Calu3 (cell line): Measurements from ENCODE around the gene ARPIN. TPM values are rescaled to one million over a fixed set of nuclear protein-coding genes. Genes with fewer than 3 reads are reported as not detected.
A peak's percentile ranks its signal among the peaks of the same experiment; 100 is the strongest.

Experiments
- BruUV-seq: library from RNA; stranded (reverse); fragments of 400-500 nt; replicated peaks from 2 replicates; lab custom pipeline; 2021; lab: Mats Ljungman, UMichigan
- CTCF ChIA-PET: fragments of 300-600 bp; sonication (Branson Sonifier 250); formaldehyde crosslinking; loops from one replicate; lab custom pipeline; 2022; ENCODE audit warnings: antibody characterized with exemption; lab: Charles Lee
- DNase-seq: peaks from one replicate; pipeline ENCODE4 v3.0.0; 2022
- H3K27ac Mint-ChIP-seq: one replicate; pipeline ENCODE4 v1.8.0; 2022; ENCODE audit warnings: mixed read lengths; ENCODE audit not compliant: unreplicated experiment
- H3K27me3 Mint-ChIP-seq: one replicate; pipeline ENCODE4 v1.8.0; 2022; ENCODE audit warnings: mixed read lengths; ENCODE audit not compliant: unreplicated experiment
- H3K36me3 Mint-ChIP-seq: one replicate; pipeline ENCODE4 v1.8.0; 2022; ENCODE audit warnings: mild to moderate bottlenecking, moderate library complexity, mixed read lengths; ENCODE audit not compliant: insufficient read depth, unreplicated experiment
- H3K4me1 Mint-ChIP-seq: one replicate; pipeline ENCODE4 v1.8.0; 2022; ENCODE audit warnings: mild to moderate bottlenecking, low read depth, mixed read lengths; ENCODE audit not compliant: unreplicated experiment
- H3K4me3 Mint-ChIP-seq: one replicate; pipeline ENCODE4 v1.8.0; 2022; ENCODE audit warnings: mild to moderate bottlenecking, low read depth, moderate library complexity, mixed read lengths; ENCODE audit not compliant: unreplicated experiment
- H3K9me3 Mint-ChIP-seq: one replicate; pipeline ENCODE4 v1.8.0; 2022; ENCODE audit warnings: low read depth, mixed read lengths; ENCODE audit not compliant: unreplicated experiment
- intact Hi-C: fragments of 100-400 bp; cut with micrococcal nuclease; formaldehyde crosslinking; loops from one replicate; pipeline ENCODE4 v1.10.0; 2022; ENCODE audit not compliant: unreplicated experiment
- microRNA-seq: library from miRNA; unstranded; fragments of <30 nt; microRNA quantifications from one replicate; pipeline ENCODE4 v1.2.0, GENCODE V29; 2022
- total RNA-seq: library from RNA; stranded (reverse); gene quantifications from 2 replicates; pipeline ENCODE4 v1.2.3, GENCODE V29; 2022
- TF ChIP-seq, protein P1 (sequence below): fragments of 200-600 bp; IDR thresholded peaks from one replicate; pipeline ENCODE4 v1.8.0; 2022; ENCODE audit warnings: antibody characterized with exemption; ENCODE audit not compliant: unreplicated experiment

Gene ARPIN
- total RNA-seq, 1 experiment from 2014 or later: 20.1 TPM

DNA sequence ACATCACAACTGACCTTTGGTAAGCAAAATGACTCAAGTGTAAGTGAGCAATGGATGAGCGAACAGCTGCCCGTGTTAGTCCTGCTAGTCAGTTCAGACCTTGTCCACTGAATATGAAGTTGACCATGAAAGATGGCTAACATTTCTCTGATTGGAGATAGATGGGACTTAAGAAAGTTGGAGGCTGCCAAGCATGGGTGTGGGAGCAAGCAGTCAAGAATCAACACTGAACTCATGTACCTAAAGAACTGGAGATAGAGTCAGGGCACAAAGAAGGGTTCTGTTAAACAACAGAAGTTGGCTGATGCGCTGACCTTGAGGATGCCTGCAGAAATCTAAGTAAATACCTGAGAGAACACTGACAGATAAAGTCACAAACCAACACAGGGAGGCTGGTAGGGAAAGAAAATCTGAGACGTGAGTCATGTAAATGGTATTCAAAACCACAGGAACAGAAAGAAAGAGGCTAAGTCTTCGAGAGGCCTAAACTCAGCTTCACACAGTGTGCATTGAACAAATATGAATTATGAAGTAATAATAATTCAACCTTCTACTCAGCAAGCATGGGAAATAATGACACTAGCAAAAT is 67.4 kb downstream of the ARPIN start:
- peak; percentile 37 for DNase-seq
- H3K4me3 Mint-ChIP-seq: peak overlapping the region; percentile 8
- TF ChIP-seq, protein P1, sequence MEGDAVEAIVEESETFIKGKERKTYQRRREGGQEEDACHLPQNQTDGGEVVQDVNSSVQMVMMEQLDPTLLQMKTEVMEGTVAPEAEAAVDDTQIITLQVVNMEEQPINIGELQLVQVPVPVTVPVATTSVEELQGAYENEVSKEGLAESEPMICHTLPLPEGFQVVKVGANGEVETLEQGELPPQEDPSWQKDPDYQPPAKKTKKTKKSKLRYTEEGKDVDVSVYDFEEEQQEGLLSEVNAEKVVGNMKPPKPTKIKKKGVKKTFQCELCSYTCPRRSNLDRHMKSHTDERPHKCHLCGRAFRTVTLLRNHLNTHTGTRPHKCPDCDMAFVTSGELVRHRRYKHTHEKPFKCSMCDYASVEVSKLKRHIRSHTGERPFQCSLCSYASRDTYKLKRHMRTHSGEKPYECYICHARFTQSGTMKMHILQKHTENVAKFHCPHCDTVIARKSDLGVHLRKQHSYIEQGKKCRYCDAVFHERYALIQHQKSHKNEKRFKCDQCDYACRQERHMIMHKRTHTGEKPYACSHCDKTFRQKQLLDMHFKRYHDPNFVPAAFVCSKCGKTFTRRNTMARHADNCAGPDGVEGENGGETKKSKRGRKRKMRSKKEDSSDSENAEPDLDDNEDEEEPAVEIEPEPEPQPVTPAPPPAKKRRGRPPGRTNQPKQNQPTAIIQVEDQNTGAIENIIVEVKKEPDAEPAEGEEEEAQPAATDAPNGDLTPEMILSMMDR: no peak
- no peaks in the 10 kb centered on the region for H3K9me3 Mint-ChIP-seq
- H3K4me1 Mint-ChIP-seq: peaks cover 46% of the 10 kb centered on the region
- no TSS peak for BruUV-seq
- CTCF ChIA-PET: interaction anchor here (0.6 to 2.6 kb wide), 4 partner anchors 26 to 88 kb away, joined by 3 to 11 read pairs (median 6); no protein-coding TSS in a partner anchor
- H3K27ac Mint-ChIP-seq: peak overlapping the region; percentile 77
- H3K27me3 Mint-ChIP-seq: no peaks in the 10 kb centered on the region
- peaks cover 13% of the 10 kb centered on the region for H3K36me3 Mint-ChIP-seq
- intact Hi-C loops: loop anchor here (2.0 to 5.0 kb wide), 2 partner anchors 58 to 85 kb away; no protein-coding TSS in a partner anchor

Small RNA genes lying within 50 kb of the gene (microRNA-seq; reads per million reads assigned to microRNA genes)
- 1.8 reads per million for gene MIR5009
- 3.9 reads per million, percentile 7 among the genes with 10 or more reads in this experiment for gene MIR5094

Other genes with a start within 250 kb of the ARPIN start
- 0.35 and 0.37 TPM in 2 replicates for gene PLIN1, start 233.6 kb downstream of the ARPIN start, total RNA-seq
- 6.7 and 8.0 TPM in 2 replicates for gene PEX11A, start 222.2 kb downstream of the ARPIN start, total RNA-seq
- gene WDR93, start 222.1 kb downstream of the ARPIN start, total RNA-seq: not detected in 2 replicates
- gene MESP1, start 161.7 kb downstream of the ARPIN start, total RNA-seq: 5.3 and 5.9 TPM in 2 replicates
- not detected in 2 replicates for gene MESP2, start 136.6 kb downstream of the ARPIN start, total RNA-seq
- 0.68 and 1.8 TPM in 2 replicates for gene ANPEP, start 98.1 kb downstream of the ARPIN start, total RNA-seq
- gene AP3S2, start 19.0 kb downstream of the ARPIN start, total RNA-seq: 46.2 and 51.9 TPM in 2 replicates
- 14.3 and 15.4 TPM in 2 replicates for gene ZNF710, start 88.4 kb upstream of the ARPIN start, total RNA-seq
- 96.1 and 108 TPM in 2 replicates for gene IDH2, start 189.5 kb upstream of the ARPIN start, total RNA-seq